SK-N-SH (cell line): Measurements from ENCODE around the gene TAF13. TPM values are rescaled to one million over a fixed set of nuclear protein-coding genes. Genes with fewer than 3 reads are reported as not detected.

ENCODE experiments used
- CTCF ChIA-PET: fragments of 300-600, 350-600 bp; formaldehyde crosslinking; extraction: SDS; loops from one replicate; lab custom pipeline; 2021; lab: Yijun Ruan, JAX
- POLR2A ChIA-PET: fragments of 350-600 bp; sonication (Branson Sonifier 250); formaldehyde crosslinking; extraction: SDS; loops from one replicate; lab custom pipeline; 2020; ENCODE audit warnings: antibody characterized with exemption, inconsistent platforms; lab: Yijun Ruan, JAX
- DNase-seq: peaks from one replicate; pipeline ENCODE4 v3.0.0; 2012
- H2AFZ ChIP-seq: fragments of 200-600 bp; sonication (generic); 2 replicates; pipeline ENCODE4 v1.8.1; 2016; ENCODE audit warnings: antibody characterized with exemption, mild to moderate bottlenecking, low read depth
- H3F3A ChIP-seq: fragments of 200-600 bp; sonication (generic); replicated peaks from 2 replicates; pipeline ENCODE3; 2016; ENCODE audit warnings: antibody characterized with exemption, mild to moderate bottlenecking; ENCODE audit not compliant: insufficient read depth
- H3K27ac ChIP-seq, 2 experiments: fragments of 200-500 bp in 1 of 2; fragments of 200-600 bp in 1 of 2; sonication (Bioruptor generic) in 1 of 2; sonication (generic), shearing (Covaris generic) in 1 of 2; 2 replicates each; pipeline versions ENCODE4 v1.5.1 to v1.6.1; 2014 to 2016; ENCODE audit warnings: low read depth in 2 of 2, inconsistent platforms in 1 of 2, low read length in 1 of 2, mild to moderate bottlenecking in 1 of 2, mixed read lengths in 1 of 2
- H3K27me3 ChIP-seq: fragments of 200-600 bp; sonication (generic), shearing (Covaris generic); 2 replicates; pipeline ENCODE4 v1.6.1; 2016; ENCODE audit warnings: mixed run types; ENCODE audit not compliant: insufficient read depth
- H3K36me3 ChIP-seq, 2 experiments: fragments of 200-500 bp in 1 of 2; fragments of 200-600 bp in 1 of 2; sonication (Bioruptor generic) in 1 of 2; sonication (generic) in 1 of 2; replicated peaks in 1 of 2; 2 replicates each; pipeline versions ENCODE3 to v1.5.1; 2014 to 2016; ENCODE audit warnings: low read length in 1 of 2, mild to moderate bottlenecking in 1 of 2; ENCODE audit not compliant: insufficient read depth in 2 of 2, control insufficient read depth in 1 of 2
- H3K4me1 ChIP-seq, 2 experiments: fragments of 200-500 bp in 1 of 2; fragments of 200-600 bp in 1 of 2; sonication (Bioruptor generic) in 1 of 2; sonication (generic), shearing (Covaris generic) in 1 of 2; 2 replicates each; pipeline versions ENCODE4 v1.5.1 to v1.6.1; 2014 to 2016; ENCODE audit warnings: low read depth in 1 of 2, low read length in 1 of 2, mixed run types in 1 of 2; ENCODE audit not compliant: insufficient read depth in 2 of 2, control insufficient read depth in 1 of 2
- H3K4me2 ChIP-seq: fragments of 200-600 bp; sonication (generic), shearing (Covaris generic); 2 replicates; pipeline ENCODE4 v1.6.1; 2017; ENCODE audit warnings: mixed run types
- H3K4me3 ChIP-seq, 2 experiments: fragments of 200-500 bp in 1 of 2; fragments of 200-600 bp in 1 of 2; sonication (Bioruptor generic) in 1 of 2; sonication (generic), shearing (Covaris generic) in 1 of 2; 2 replicates each; pipeline versions ENCODE4 v1.5.1 to v1.8.1; 2014 to 2016; ENCODE audit warnings: low read depth in 2 of 2, inconsistent platforms in 1 of 2, low read length in 1 of 2, mild to moderate bottlenecking in 1 of 2, mixed read lengths in 1 of 2, moderate library complexity in 1 of 2
- H3K79me2 ChIP-seq: fragments of 200-600 bp; sonication (generic); 2 replicates; pipeline ENCODE4 v1.8.1; 2017; ENCODE audit warnings: mild to moderate bottlenecking; ENCODE audit not compliant: insufficient read depth
- H3K9ac ChIP-seq: fragments of 200-600 bp; sonication (generic); 2 replicates; pipeline ENCODE4 v1.6.1; 2017; ENCODE audit warnings: mixed run types
- H3K9me2 ChIP-seq: fragments of 200-600 bp; sonication (generic); 2 replicates; pipeline ENCODE4 v1.6.1; 2017; ENCODE audit warnings: mixed run types
- H3K9me3 ChIP-seq: fragments of 200-600 bp; sonication (generic); 2 replicates; pipeline ENCODE4 v1.6.1; 2017; ENCODE audit warnings: mixed run types, mild to moderate bottlenecking, moderate library complexity
- H4K20me1 ChIP-seq: fragments of 200-600 bp; sonication (generic); 2 replicates; pipeline ENCODE4 v1.6.1; 2017; ENCODE audit warnings: mild to moderate bottlenecking, mixed run types; ENCODE audit not compliant: insufficient read depth
- ELF1 ChIP-seq: IDR thresholded peaks from 2 replicates; pipeline ENCODE4 v1.4.0; 2012
- EP300 ChIP-seq, 2 experiments: IDR thresholded peaks; 2 replicates each; pipeline versions ENCODE4 v1.4.0 to v1.6.1; 2012; ENCODE audit warnings: borderline replicate concordance in 1 of 2, low read depth in 1 of 2, low read length in 1 of 2
- EZH2phosphoT487 ChIP-seq: fragments of 200-600 bp; sonication (generic); IDR thresholded peaks from 2 replicates; pipeline ENCODE4 v1.6.1; 2017; ENCODE audit warnings: low read depth, mixed run types, mild to moderate bottlenecking, antibody characterized with exemption, moderate library complexity, borderline replicate concordance
- FOSL2 ChIP-seq: IDR thresholded peaks from 2 replicates; pipeline ENCODE4 v1.4.0; 2012; ENCODE audit warnings: low read depth, mild to moderate bottlenecking, moderate library complexity, borderline replicate concordance
- FOXJ3 ChIP-seq: sonication (generic); formaldehyde crosslinking; IDR thresholded peaks from 2 replicates; pipeline ENCODE4 v1.5.1; 2020; ENCODE audit warnings: mild to moderate bottlenecking, missing genetic modification reagents
- FOXM1 ChIP-seq: IDR thresholded peaks from 2 replicates; pipeline ENCODE4 v1.4.0; 2012; ENCODE audit warnings: low read depth, mild to moderate bottlenecking
- GABPA ChIP-seq: IDR thresholded peaks from 2 replicates; pipeline ENCODE4 v1.4.0; 2012; ENCODE audit warnings: low read depth, mild to moderate bottlenecking
- MXI1 ChIP-seq: IDR thresholded peaks from 2 replicates; pipeline ENCODE4 v1.6.1; 2012; ENCODE audit warnings: mild to moderate bottlenecking, low read depth, low read length, improper control_type of control experiment
- NFIC ChIP-seq: IDR thresholded peaks from 2 replicates; pipeline ENCODE4 v1.4.0; 2012; ENCODE audit warnings: borderline replicate concordance
- NRF1 ChIP-seq: IDR thresholded peaks from 2 replicates; pipeline ENCODE4 v1.6.1; 2012; ENCODE audit warnings: low read depth, mild to moderate bottlenecking, low read length
- RCOR1 ChIP-seq: fragments of 150-350 bp; IDR thresholded peaks from 2 replicates; pipeline ENCODE4 v1.6.1; 2017; ENCODE audit warnings: antibody characterized with exemption, low read length
- RXRA ChIP-seq: IDR thresholded peaks from 2 replicates; pipeline ENCODE4 v1.4.0; 2012; ENCODE audit warnings: low read depth, mild to moderate bottlenecking, borderline replicate concordance
- WGBS: methylation state at CpG from one replicate; pipeline ENCODE4 v1.1.6; 2017; ENCODE audit warnings: low lambda C conversion rate; 5-methylcytosine and 5-hydroxymethylcytosine counted together
- polyA plus RNA-seq, 3 experiments: library from polyadenylated mRNA; depleted of rRNA; stranded (reverse); fragments of >200 nt; gene quantifications; 2 replicates each; pipeline ENCODE4 v1.2.3, GENCODE V29; 2012
- small RNA-seq, 7 experiments: library from RNA; depleted of rRNA; stranded (forward); fragments of <200 nt; gene quantifications; one replicate each; pipeline ENCODE3, GENCODE V24; 2012
- TF ChIP-seq, protein P1 (sequence below): fragments of 150-350 bp; IDR thresholded peaks from 2 replicates; pipeline ENCODE4 v1.6.1; 2016; ENCODE audit warnings: mild to moderate bottlenecking, low read depth, low read length
- TF ChIP-seq, protein P2 (sequence below): fragments of 200-600 bp; sonication (generic); IDR thresholded peaks from 2 replicates; pipeline ENCODE4 v1.6.1; 2017; ENCODE audit warnings: antibody characterized with exemption, mild to moderate bottlenecking, moderate library complexity
- TF ChIP-seq, protein P3 (sequence below): IDR thresholded peaks from 2 replicates; pipeline ENCODE4 v1.4.0; 2012; ENCODE audit warnings: low read depth, borderline replicate concordance
- TF ChIP-seq, protein P4 (sequence below): fragments of 150-350 bp; IDR thresholded peaks from 2 replicates; pipeline ENCODE4 v1.6.1; 2017; ENCODE audit warnings: antibody characterized with exemption, low read length, low read depth, borderline replicate concordance
- TF ChIP-seq, protein P5 (sequence below): IDR thresholded peaks from 2 replicates; pipeline ENCODE4; 2012

The TAF13 gene
- polyA plus RNA-seq, 1 of the 3 experiments (the other 2 are of a cell fraction) = 16.0 TPM

DNA sequence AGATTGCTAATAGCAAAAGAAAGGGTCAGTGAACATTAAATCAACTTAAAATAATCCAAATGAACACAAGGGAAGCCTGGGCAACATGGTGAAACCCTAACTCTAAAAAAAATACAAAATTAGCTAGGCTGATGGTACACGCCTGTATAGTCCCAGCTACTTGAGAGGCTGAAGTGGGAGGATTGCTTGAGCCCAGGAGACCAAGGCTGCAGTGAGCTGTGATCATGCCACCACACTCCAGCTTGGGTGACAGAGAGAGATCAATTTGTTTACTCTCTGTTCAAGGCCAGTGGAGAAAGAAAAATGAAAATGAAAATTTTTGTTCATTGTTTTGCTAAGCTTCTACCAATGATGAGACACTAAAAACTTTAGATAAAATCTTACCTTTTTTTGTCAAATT, 58.7 kb downstream of the TAF13 start:
- H3K9me2 ChIP-seq = no peaks in the 10 kb centered on the region
- H3K27ac ChIP-seq = no peak overlapping the region
- no peak for TF ChIP-seq FOSL2
- TF ChIP-seq, protein P1, sequence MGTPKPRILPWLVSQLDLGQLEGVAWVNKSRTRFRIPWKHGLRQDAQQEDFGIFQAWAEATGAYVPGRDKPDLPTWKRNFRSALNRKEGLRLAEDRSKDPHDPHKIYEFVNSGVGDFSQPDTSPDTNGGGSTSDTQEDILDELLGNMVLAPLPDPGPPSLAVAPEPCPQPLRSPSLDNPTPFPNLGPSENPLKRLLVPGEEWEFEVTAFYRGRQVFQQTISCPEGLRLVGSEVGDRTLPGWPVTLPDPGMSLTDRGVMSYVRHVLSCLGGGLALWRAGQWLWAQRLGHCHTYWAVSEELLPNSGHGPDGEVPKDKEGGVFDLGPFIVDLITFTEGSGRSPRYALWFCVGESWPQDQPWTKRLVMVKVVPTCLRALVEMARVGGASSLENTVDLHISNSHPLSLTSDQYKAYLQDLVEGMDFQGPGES = no peak
- TF ChIP-seq EP300 (IDR thresholded peaks at IDR 0.05; ENCODE audit: borderline replicate concordance in 1 of 2, low read depth in 1 of 2, low read length in 1 of 2) = no peak
- TF ChIP-seq NFIC = no peak
- TF ChIP-seq EZH2phosphoT487 = no peak
- TF ChIP-seq, protein P2, sequence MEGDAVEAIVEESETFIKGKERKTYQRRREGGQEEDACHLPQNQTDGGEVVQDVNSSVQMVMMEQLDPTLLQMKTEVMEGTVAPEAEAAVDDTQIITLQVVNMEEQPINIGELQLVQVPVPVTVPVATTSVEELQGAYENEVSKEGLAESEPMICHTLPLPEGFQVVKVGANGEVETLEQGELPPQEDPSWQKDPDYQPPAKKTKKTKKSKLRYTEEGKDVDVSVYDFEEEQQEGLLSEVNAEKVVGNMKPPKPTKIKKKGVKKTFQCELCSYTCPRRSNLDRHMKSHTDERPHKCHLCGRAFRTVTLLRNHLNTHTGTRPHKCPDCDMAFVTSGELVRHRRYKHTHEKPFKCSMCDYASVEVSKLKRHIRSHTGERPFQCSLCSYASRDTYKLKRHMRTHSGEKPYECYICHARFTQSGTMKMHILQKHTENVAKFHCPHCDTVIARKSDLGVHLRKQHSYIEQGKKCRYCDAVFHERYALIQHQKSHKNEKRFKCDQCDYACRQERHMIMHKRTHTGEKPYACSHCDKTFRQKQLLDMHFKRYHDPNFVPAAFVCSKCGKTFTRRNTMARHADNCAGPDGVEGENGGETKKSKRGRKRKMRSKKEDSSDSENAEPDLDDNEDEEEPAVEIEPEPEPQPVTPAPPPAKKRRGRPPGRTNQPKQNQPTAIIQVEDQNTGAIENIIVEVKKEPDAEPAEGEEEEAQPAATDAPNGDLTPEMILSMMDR = no peak
- no peak for TF ChIP-seq NRF1
- TF ChIP-seq FOXJ3 (CRISPR knock-in tag) = no peak
- no peak for TF ChIP-seq MXI1
- TF ChIP-seq ELF1 = no peak
- no peak for TF ChIP-seq GABPA
- TF ChIP-seq, protein P3, sequence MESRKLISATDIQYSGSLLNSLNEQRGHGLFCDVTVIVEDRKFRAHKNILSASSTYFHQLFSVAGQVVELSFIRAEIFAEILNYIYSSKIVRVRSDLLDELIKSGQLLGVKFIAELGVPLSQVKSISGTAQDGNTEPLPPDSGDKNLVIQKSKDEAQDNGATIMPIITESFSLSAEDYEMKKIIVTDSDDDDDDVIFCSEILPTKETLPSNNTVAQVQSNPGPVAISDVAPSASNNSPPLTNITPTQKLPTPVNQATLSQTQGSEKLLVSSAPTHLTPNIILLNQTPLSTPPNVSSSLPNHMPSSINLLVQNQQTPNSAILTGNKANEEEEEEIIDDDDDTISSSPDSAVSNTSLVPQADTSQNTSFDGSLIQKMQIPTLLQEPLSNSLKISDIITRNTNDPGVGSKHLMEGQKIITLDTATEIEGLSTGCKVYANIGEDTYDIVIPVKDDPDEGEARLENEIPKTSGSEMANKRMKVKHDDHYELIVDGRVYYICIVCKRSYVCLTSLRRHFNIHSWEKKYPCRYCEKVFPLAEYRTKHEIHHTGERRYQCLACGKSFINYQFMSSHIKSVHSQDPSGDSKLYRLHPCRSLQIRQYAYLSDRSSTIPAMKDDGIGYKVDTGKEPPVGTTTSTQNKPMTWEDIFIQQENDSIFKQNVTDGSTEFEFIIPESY = no peak
- no peak for TF ChIP-seq RXRA
- TF ChIP-seq, protein P4, sequence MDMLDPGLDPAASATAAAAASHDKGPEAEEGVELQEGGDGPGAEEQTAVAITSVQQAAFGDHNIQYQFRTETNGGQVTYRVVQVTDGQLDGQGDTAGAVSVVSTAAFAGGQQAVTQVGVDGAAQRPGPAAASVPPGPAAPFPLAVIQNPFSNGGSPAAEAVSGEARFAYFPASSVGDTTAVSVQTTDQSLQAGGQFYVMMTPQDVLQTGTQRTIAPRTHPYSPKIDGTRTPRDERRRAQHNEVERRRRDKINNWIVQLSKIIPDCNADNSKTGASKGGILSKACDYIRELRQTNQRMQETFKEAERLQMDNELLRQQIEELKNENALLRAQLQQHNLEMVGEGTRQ = no peak
- no peak for TF ChIP-seq FOXM1
- no peak for TF ChIP-seq RCOR1
- TF ChIP-seq, protein P5, sequence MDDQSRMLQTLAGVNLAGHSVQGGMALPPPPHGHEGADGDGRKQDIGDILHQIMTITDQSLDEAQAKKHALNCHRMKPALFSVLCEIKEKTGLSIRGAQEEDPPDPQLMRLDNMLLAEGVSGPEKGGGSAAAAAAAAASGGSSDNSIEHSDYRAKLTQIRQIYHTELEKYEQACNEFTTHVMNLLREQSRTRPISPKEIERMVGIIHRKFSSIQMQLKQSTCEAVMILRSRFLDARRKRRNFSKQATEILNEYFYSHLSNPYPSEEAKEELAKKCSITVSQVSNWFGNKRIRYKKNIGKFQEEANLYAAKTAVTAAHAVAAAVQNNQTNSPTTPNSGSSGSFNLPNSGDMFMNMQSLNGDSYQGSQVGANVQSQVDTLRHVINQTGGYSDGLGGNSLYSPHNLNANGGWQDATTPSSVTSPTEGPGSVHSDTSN = no peak
- no peak overlapping the region for H3K4me3 ChIP-seq
- H3K27me3 ChIP-seq = no peaks in the 10 kb centered on the region
- DNase-seq = no peak
- peaks cover 2% of the 10 kb centered on the region for H3F3A ChIP-seq
- H4K20me1 ChIP-seq = no peaks in the 10 kb centered on the region
- H2AFZ ChIP-seq = no peak overlapping the region
- WGBS = 100% methylated on average over 1 of the region's 1 CpG
- POLR2A ChIA-PET = no interaction called here
- no peak overlapping the region for H3K4me2 ChIP-seq
- H3K9ac ChIP-seq = no peak overlapping the region
- no peaks in the 10 kb centered on the region for H3K4me1 ChIP-seq
- H3K9me3 ChIP-seq = no peaks in the 10 kb centered on the region
- H3K36me3 ChIP-seq = peaks cover 14 to 48% of the 10 kb centered on the region in 2 experiments
- CTCF ChIA-PET = interaction anchor here (1.1 kb wide), 1 partner anchor 96 kb away, joined by 3 read pairs; a partner anchor contains a TSS
- peaks cover 13% of the 10 kb centered on the region for H3K79me2 ChIP-seq

Small RNA genes lying within 50 kb of the gene (small RNA-seq; reads per million reads assigned to genes)
- gene AL356488.2 (0 reads per million in 7 experiments), gene BX679664.1 (0 reads per million in 7 experiments)

Other genes with a start within 250 kb of the TAF13 start
- 0.70 and 0.71 TPM in 2 replicates for gene AKNAD1, start 218.9 kb downstream of the TAF13 start, polyA plus RNA-seq (2012; rRNA removed)
- 6.2 and 6.7 TPM in 2 replicates for gene GPSM2, start 199.0 kb downstream of the TAF13 start, polyA plus RNA-seq (2012; rRNA removed)
- gene CLCC1, start 112.5 kb downstream of the TAF13 start, polyA plus RNA-seq (2012; rRNA removed) = 20.0 and 27.0 TPM in 2 replicates
- gene WDR47, start 33.9 kb downstream of the TAF13 start, polyA plus RNA-seq (2012; rRNA removed) = 7.9 and 11.1 TPM in 2 replicates
- 12.7 and 15.1 TPM in 2 replicates for gene TMEM167B, start 14.8 kb upstream of the TAF13 start, polyA plus RNA-seq (2012; rRNA removed)
- gene ELAPOR1, start 38.1 kb upstream of the TAF13 start, polyA plus RNA-seq (2012; rRNA removed) = 1.1 and 1.2 TPM in 2 replicates
- 98.3 and 106 TPM in 2 replicates for gene SARS1, start 137.9 kb upstream of the TAF13 start, polyA plus RNA-seq (2012; rRNA removed)
- 1.7 and 3.5 TPM in 2 replicates for gene CELSR2, start 173.5 kb upstream of the TAF13 start, polyA plus RNA-seq (2012; rRNA removed)
- 19.4 and 20.3 TPM in 2 replicates for gene PSRC1, start 207.1 kb upstream of the TAF13 start, polyA plus RNA-seq (2012; rRNA removed)
- gene MYBPHL, start 231.0 kb upstream of the TAF13 start, polyA plus RNA-seq (2012; rRNA removed) = 0.07 TPM in 1 of 2 replicates, not detected in the other